ENCODE measurements around the gene ACSBG1. TPM values are rescaled to one million over a fixed set of nuclear protein-coding genes. Genes with fewer than 3 reads are reported as not detected.
A peak's percentile ranks its signal among the peaks of the same experiment; 100 is the strongest.

Gene ACSBG1
- polyA plus RNA-seq, 10 donors: 0.15 to 1.2 (median 0.49) TPM

- no peak for DNase-seq
These were observed 13.7 kb downstream of the ACSBG1 start for GRCh38 chr15:78220713-78221112.

GRCh38 chr15:78216276-78217104 lies 17.9 kb downstream of the ACSBG1 start:
- peak in 1 of 3 donors; percentile 24 for DNase-seq

GRCh38 chr15:78213956-78214355 lies 20.4 kb downstream of the ACSBG1 start:
- no peak for DNase-seq

- no peak for DNase-seq
These were observed 21.0 kb downstream of the ACSBG1 start for GRCh38 chr15:78213425-78213750.

GRCh38 chr15:78212546-78213424 lies 21.6 kb downstream of the ACSBG1 start:
- peak; percentile 34 to 65 (median 50) for DNase-seq

- no peak for DNase-seq
These were observed 22.4 kb downstream of the ACSBG1 start for GRCh38 chr15:78212008-78212407.

DNA sequence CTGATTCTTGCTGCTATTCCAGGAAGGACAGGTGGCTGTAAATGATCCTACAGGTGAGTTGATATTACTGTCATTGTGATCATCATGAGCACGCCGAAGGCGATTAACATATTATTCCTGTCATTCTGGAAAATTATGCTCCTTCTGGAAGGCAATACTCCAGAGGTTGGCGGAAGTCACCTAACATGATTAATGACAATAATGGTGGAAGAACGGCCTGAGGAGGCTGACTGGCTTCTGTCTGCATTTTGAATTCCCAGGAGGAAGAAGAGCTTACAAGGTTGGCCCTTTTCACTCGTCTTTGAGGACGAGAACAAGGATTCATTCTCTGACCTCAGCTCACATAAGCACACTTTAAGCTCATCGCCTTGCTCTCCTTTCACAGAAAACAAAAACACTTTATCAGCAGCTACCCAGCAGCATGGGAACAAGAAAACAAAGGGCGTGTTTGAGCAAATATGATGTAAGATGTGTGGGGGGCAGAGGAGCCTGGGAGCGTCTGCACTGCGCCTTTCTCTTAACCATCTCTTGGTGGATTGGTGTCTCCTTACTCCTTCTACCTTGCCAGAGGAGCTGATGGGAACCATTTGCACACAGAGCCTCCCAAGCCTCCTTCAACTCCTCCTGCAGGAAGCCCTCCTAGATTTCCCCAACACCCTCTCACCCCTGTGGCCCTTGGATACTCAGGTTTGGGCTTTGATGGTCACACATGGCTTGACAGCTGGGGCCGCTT lies 23.0 kb downstream of the ACSBG1 start:
- no peak for DNase-seq

GRCh38 chr15:78210349-78210717 lies 24.0 kb downstream of the ACSBG1 start:
- DNase-seq: no peak

DNA sequence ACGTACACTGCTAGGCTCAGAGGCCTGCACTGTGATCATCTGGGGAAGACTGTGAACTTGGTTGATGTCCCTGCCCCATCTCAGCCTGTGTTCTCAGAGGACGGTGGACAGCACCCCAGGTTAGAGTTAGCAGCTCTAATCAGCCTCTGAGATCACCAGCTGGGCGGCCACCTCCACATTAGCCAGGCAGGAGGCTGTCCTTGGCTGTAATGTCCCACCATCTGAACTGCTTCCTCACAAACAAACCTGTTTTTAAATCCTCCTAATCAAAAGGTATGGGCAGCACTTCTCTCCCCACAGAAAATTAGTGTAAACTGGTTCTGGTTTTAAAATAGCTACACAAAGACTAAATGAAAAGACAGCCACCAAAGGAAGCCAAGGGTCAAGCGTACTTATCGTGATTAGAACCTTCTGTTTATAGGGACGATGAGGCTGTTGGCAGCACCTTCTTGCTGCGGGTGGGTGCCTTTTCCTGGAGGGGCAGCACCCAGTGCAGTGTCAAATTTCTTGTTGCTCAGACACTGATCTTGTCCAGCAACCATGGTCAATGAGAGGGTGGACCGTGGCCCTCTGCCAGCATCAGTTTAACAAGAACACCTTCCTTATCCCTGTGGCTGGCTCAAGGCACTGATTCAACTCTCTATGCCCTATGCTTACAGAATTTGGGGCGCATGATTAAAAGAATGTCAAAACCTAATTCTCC lies 24.6 kb downstream of the ACSBG1 start:
- DNase-seq: no peak

DNA sequence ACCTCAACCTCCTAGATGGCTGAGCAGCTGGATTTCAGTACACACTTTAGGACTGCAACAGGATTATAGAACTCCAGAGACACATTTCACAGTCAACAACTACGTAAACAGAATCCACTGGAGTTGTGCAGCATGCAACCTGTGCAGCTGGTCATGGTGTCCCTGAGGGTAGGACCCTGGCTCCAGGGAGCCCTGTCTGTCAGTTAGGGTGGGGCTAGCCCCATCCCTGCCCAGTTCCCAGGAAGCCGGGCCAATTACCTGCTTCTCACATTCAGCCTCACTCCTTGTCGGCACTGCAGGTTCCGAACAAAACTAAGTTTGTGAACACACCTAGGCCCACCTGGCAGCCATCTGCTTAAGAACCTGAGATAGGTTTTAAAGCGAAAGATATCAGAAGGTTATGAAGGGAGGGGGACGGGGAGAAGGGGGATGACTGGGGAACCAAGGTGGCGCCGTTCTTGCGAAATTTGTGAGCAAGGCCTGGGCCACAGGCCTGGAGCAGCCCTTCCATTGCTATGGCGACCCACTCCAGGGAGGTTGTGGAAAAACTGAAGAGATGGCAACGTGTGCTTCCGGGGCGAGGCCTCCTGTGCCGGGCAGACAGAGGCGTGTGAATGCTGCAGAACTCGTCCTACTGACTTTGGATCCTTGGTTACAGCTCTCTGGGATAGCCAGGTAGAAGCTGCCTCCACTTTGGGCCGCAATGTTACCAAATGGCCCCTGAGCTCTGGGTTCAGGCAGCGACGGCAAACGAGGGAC lies 25.3 kb downstream of the ACSBG1 start:
- DNase-seq: no peak

- no peak for DNase-seq
These were observed 26.0 kb downstream of the ACSBG1 start for GRCh38 chr15:78208341-78208844.

DNA sequence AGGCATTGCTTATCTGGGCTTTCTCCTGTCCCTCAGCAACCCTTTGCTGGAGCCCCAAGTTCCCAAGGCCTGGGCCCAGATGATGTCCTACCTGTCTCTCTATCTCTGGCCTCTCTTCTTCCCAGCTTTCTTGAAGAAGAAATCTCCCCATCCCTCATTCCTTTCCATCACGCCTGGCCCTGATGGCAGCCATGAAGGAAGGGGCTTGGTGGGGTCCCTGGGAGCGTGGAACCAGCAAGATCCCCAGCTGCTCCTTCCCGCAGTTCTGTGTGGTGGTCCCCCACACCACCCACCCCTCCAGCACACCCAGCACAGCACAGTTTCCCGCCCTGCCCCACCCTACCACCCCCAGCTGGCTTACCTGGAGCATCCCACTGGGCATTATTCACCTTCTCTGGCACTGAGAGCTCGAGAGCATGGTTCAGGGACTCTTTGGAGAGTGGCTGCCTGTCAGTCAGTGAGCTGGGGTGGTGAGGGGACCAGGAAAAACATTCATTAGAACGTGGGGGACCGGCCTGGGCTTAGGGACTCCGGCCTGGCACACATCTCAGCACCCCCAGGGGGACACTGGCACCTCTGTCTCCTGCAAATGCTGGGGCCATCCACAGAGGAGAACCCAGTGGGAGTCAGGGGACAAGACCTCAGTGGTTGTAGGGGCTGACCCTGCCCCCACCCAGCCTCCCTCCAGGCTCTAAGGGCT lies 26.6 kb downstream of the ACSBG1 start:
- DNase-seq: no peak

- no peak for DNase-seq
These were observed 27.3 kb downstream of the ACSBG1 start for GRCh38 chr15:78207110-78207458.

- peak in 1 of 3 donors; percentile 34 for DNase-seq
These were observed 27.8 kb downstream of the ACSBG1 start for GRCh38 chr15:78206326-78207109.

DNA sequence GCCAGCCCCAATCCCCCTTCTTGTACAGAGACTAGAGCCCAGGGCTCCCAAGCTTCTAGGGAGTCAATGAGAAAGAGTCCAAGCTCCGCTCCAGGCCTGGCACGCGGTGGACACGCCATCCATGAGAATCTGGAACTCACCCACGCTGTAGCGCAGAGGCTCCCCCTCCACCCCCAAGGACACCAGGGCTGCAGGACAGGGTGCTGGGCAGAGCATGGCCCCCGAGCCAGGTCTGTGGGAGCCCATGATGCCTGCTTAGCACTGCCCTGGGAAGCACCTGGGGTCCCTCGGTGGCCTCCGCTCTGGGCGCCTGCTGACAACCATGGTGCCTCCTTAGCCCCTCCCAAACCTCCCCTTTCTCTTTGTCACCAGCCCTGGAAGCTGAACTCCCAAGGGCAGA lies 28.5 kb downstream of the ACSBG1 start:
- no peak for DNase-seq

- no peak for DNase-seq
These were observed 29.0 kb downstream of the ACSBG1 start for GRCh38 chr15:78205337-78205736.

DNA sequence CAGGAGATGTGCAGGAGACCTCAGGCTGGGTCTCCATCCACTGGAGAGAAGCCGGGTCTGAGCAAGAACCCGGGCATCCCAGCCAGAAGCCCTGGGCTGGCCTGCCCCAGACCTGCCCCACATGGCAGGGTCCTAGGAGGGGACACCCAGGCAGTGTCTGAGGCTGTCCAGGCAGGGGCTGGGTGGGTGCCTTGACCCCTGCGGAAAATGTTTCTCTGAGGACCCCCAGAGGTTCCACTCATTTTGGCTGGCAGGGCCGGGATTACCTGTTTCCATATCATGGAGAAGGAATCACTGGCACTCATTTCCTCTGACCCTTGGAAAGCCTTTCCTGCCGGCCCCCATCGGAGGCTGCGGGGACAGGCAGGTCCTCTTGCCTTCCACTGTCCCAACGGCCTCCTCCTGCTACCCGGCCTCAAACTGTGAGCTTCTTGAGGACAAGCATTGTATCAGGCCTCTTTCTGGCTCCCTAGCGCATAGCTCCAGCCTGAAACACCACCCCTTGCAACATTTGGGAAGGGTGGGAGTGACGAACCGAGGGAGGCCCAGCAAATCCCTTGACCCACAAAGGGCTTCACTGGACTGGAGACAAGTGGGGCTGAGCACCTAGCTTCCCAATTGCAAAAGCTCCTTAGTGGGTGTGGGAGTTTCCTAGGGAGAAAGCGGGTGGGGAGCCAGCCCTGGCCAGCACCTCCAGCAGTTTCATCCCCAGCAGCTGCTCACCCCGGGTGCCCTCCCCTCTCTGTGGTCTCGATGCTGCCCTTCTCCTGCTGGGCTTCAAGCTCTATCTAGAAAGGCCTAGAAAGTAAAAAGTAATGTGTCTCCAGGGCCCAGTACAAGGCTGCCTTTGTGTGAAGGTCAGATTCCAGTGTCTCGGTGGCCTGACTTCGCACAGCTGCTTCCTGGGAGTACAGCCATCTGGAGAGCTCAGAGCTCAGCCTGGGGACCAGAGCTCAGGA lies 29.7 kb downstream of the ACSBG1 start:
- DNase-seq: peak; percentile 36 to 71 (median 45)
